ENCODE measurements around the gene DMD.

GRCh38 chrX:31098079-31098478 lies 2113.3 kb downstream of the DMD start:
- TF ChIP-seq POLR2A (IDR thresholded peaks at IDR 0.05) = no peak
- TF ChIP-seq, protein P1, sequence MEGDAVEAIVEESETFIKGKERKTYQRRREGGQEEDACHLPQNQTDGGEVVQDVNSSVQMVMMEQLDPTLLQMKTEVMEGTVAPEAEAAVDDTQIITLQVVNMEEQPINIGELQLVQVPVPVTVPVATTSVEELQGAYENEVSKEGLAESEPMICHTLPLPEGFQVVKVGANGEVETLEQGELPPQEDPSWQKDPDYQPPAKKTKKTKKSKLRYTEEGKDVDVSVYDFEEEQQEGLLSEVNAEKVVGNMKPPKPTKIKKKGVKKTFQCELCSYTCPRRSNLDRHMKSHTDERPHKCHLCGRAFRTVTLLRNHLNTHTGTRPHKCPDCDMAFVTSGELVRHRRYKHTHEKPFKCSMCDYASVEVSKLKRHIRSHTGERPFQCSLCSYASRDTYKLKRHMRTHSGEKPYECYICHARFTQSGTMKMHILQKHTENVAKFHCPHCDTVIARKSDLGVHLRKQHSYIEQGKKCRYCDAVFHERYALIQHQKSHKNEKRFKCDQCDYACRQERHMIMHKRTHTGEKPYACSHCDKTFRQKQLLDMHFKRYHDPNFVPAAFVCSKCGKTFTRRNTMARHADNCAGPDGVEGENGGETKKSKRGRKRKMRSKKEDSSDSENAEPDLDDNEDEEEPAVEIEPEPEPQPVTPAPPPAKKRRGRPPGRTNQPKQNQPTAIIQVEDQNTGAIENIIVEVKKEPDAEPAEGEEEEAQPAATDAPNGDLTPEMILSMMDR (IDR thresholded peaks at IDR 0.05) = no peak
